Glutamatergic neuron (in vitro differentiated cells): ENCODE data around the gene ARHGAP28. TPM values are rescaled to one million over a fixed set of nuclear protein-coding genes. Genes with fewer than 3 reads are reported as not detected.

ENCODE experiments used
- DNase-seq: peaks from one replicate; pipeline ENCODE4 v3.0.0; 2022
- H3K27ac Mint-ChIP-seq: one replicate; pipeline ENCODE4 v1.8.0; 2020; ENCODE audit warnings: mild to moderate bottlenecking, mixed read lengths, inconsistent platforms; ENCODE audit not compliant: unreplicated experiment
- H3K27me3 Mint-ChIP-seq: one replicate; pipeline ENCODE4 v1.8.0; 2020; ENCODE audit warnings: mild to moderate bottlenecking, moderate library complexity, mixed read lengths, inconsistent platforms; ENCODE audit not compliant: unreplicated experiment
- H3K36me3 Mint-ChIP-seq: one replicate; pipeline ENCODE4 v1.8.0; 2020; ENCODE audit warnings: mild to moderate bottlenecking, mixed read lengths, inconsistent platforms; ENCODE audit not compliant: unreplicated experiment
- H3K4me1 Mint-ChIP-seq: one replicate; pipeline ENCODE4 v1.8.0; 2020; ENCODE audit warnings: mild to moderate bottlenecking, low read depth, mixed read lengths, inconsistent platforms; ENCODE audit not compliant: unreplicated experiment
- H3K4me3 Mint-ChIP-seq: one replicate; pipeline ENCODE4 v1.8.0; 2020; ENCODE audit warnings: mild to moderate bottlenecking, mixed read lengths, inconsistent platforms; ENCODE audit not compliant: unreplicated experiment
- H3K9me3 Mint-ChIP-seq: one replicate; pipeline ENCODE4 v1.8.0; 2020; ENCODE audit warnings: mild to moderate bottlenecking, moderate library complexity, mixed read lengths, inconsistent platforms; ENCODE audit not compliant: unreplicated experiment
- total RNA-seq: library from RNA; stranded (reverse); fragmentation: NEBNext Ultra II Directional; extraction: Animal tissue kit (Norgen Biotek cat#: 25700); gene quantifications from one replicate; pipeline ENCODE4 v1.2.1, GENCODE V29; 2021; ENCODE audit not compliant: unreplicated experiment
- TF ChIP-seq, protein P1 (sequence below): fragments of 200-600 bp; sonication (generic); IDR thresholded peaks from one replicate; pipeline ENCODE4 v1.5.0; 2021; ENCODE audit not compliant: partially characterized antibody, unreplicated experiment

ARHGAP28 gene
- total RNA-seq, 1 donor from 2014 or later, result 36.8 TPM

DNA sequence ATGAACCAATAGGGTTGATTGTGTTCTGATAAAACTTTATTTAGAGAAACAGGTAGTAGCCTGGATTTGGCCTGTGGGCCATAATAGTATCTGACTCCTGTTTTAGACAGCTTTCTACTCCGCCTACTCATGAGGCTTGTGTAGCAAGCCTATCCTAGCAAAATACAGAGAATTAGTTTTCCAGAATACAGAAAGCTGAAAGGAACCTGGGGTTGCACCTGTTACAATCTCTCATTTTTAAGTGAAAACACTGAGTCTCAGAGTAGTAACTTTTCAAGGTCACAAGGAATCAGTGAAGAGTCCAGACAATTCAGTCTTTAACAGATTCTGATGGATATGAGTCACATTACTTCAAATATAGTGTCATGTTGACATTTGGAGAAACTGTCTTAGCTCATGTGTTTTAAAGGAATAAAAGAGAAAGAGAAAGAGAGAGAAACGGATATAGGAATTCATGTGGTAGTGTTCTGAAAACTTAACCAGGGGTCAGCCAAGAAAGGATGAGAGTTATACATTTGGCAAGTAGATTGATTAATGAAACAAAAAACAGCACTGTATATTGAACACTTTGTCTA lies 17.0 kb downstream of the ARHGAP28 start:
- Mint-ChIP-seq H3K4me3 (no peak overlapping the region), H3K4me1 (peaks cover 38% of the 10 kb centered on the region), H3K27me3 (peaks cover 2% of the 10 kb centered on the region), H3K36me3 (no peaks in the 10 kb centered on the region), H3K27ac (no peak overlapping the region), H3K9me3 (peaks cover 8% of the 10 kb centered on the region)
- TF ChIP-seq, protein P1, sequence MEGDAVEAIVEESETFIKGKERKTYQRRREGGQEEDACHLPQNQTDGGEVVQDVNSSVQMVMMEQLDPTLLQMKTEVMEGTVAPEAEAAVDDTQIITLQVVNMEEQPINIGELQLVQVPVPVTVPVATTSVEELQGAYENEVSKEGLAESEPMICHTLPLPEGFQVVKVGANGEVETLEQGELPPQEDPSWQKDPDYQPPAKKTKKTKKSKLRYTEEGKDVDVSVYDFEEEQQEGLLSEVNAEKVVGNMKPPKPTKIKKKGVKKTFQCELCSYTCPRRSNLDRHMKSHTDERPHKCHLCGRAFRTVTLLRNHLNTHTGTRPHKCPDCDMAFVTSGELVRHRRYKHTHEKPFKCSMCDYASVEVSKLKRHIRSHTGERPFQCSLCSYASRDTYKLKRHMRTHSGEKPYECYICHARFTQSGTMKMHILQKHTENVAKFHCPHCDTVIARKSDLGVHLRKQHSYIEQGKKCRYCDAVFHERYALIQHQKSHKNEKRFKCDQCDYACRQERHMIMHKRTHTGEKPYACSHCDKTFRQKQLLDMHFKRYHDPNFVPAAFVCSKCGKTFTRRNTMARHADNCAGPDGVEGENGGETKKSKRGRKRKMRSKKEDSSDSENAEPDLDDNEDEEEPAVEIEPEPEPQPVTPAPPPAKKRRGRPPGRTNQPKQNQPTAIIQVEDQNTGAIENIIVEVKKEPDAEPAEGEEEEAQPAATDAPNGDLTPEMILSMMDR, result no peak
- DNase-seq, result no peak

DNA sequence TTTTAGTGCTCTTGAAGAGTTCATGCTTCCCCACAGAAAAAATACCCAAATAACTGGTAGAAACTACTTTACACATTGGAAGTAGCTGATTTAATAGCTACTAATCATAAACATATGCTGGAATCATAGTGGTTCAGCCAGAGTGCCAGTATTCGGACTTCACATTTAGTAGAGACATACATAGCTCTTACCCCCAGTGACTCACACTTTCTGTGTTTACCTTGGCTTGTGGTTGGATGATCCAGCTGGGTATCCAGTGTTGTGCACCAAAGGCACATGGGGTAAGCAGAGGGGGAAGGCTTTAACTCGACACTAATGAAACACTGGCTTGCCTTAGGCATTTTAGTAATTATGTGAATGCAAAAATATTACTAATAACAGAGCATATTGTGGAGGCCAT lies 18.1 kb downstream of the ARHGAP28 start:
- DNase-seq, result no peak
- no peak overlapping the region for H3K4me3 Mint-ChIP-seq
- no peak overlapping the region for H3K27ac Mint-ChIP-seq
- H3K36me3 Mint-ChIP-seq, result no peaks in the 10 kb centered on the region
- H3K27me3 Mint-ChIP-seq, result peaks cover 2% of the 10 kb centered on the region
- H3K9me3 Mint-ChIP-seq, result peaks cover 8% of the 10 kb centered on the region
- TF ChIP-seq, protein P1, result no peak
- H3K4me1 Mint-ChIP-seq, result peaks cover 35% of the 10 kb centered on the region

DNA sequence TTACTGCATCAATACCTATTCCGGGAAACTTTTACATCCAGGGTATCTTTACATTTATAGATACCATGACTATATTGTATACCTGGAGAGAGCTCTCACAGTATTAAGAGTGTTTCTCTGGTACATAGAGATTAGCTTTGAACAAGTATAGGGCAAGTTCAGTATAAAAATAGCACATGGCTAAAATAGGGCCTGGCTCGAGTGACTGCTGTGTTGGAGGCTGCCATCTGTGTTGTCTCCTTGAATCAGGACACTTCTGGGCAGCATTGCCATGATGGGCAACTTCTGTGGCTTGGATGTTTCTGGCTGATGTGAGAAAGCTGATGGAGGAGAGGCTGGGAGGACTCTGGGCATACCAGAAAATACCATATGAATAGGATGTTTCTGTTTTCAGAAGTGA lies 18.7 kb downstream of the ARHGAP28 start:
- peak overlapping the region; percentile 19 for H3K27ac Mint-ChIP-seq
- no peak overlapping the region for H3K4me3 Mint-ChIP-seq
- peaks cover 8% of the 10 kb centered on the region for H3K9me3 Mint-ChIP-seq
- TF ChIP-seq, protein P1, result no peak
- peaks cover 2% of the 10 kb centered on the region for H3K27me3 Mint-ChIP-seq
- no peak for DNase-seq
- H3K36me3 Mint-ChIP-seq, result no peaks in the 10 kb centered on the region
- peaks cover 31% of the 10 kb centered on the region for H3K4me1 Mint-ChIP-seq

DNA sequence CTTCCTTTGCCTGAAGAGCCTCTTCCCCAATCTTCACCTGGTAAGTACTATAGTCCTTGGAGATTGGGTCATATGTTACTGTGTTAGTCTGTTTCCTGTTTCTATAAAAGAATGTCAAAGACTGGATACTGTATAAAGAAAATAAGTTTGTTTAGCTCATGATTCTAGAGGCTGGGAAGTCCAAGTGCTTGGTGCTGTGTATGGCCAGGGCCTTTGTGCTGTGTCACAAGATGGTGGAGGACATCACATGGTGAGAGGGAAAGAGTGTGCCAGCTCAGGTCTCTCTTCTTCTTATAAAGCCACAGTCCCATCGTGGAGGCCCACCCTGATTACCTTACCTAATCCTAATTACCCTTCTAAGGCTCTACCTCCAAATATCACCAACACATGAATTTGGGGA lies 20.9 kb downstream of the ARHGAP28 start:
- H3K36me3 Mint-ChIP-seq, result no peaks in the 10 kb centered on the region
- H3K27me3 Mint-ChIP-seq, result peaks cover 2% of the 10 kb centered on the region
- no peak for DNase-seq
- no peak overlapping the region for H3K27ac Mint-ChIP-seq
- TF ChIP-seq, protein P1, result no peak
- H3K4me3 Mint-ChIP-seq, result no peak overlapping the region
- peaks cover 17% of the 10 kb centered on the region for H3K4me1 Mint-ChIP-seq
- H3K9me3 Mint-ChIP-seq, result peaks cover 5% of the 10 kb centered on the region

DNA sequence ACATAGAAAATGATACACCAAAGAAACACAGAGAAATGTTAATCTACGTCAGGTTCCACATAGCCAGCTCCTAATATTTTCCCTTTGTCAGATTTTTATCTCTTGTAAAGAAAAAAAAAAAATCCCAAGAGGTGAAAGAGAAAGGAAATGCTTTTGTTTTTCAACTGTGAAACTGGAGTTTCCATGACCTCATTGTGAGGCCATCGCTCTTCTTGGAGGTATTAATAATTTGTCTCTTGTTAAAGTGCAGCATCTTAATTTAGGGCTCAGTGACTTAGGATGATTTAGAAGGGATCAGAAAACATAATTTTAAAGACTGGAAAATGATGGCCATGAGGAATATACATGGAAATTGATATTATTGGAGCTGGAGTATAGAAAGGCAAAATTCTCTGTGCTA lies 21.7 kb downstream of the ARHGAP28 start:
- TF ChIP-seq, protein P1, result no peak
- DNase-seq, result no peak
- Mint-ChIP-seq H3K27ac (peak overlapping the region; percentile 44), H3K4me1 (peaks cover 12% of the 10 kb centered on the region), H3K36me3 (no peaks in the 10 kb centered on the region), H3K4me3 (no peak overlapping the region), H3K27me3 (peaks cover 2% of the 10 kb centered on the region), H3K9me3 (peaks cover 5% of the 10 kb centered on the region)
